ENCODE data around the gene KRTAP5-7.
"Not testable (repeated sequence)": the region's sequence is repeated elsewhere in the genome, so short reads cannot be mapped to it uniquely, and the experiment has no call there.

The KRTAP5-7 gene

GRCh38 chr11:71498091-71498490, 29.0 kb upstream of the KRTAP5-7 start:
- no peak for DNase-seq

GRCh38 chr11:71499125-71499524, 27.9 kb upstream of the KRTAP5-7 start:
- DNase-seq: no peak

- DNase-seq: no peak
Observed at GRCh38 chr11:71499546-71499945, 27.5 kb upstream of the KRTAP5-7 start.

- DNase-seq: no peak
Observed at GRCh38 chr11:71500601-71501021, 26.5 kb upstream of the KRTAP5-7 start.

- DNase-seq: no peak
Observed at GRCh38 chr11:71501071-71501985, 25.7 kb upstream of the KRTAP5-7 start.

GRCh38 chr11:71502026-71502425, 25.0 kb upstream of the KRTAP5-7 start:
- no peak for DNase-seq

GRCh38 chr11:71502871-71503435, 24.1 kb upstream of the KRTAP5-7 start:
- DNase-seq: no peak

- no peak for DNase-seq
Observed at GRCh38 chr11:71504531-71504930, 22.5 kb upstream of the KRTAP5-7 start.

GRCh38 chr11:71505001-71505400, 22.1 kb upstream of the KRTAP5-7 start:
- no peak for DNase-seq

- DNase-seq: no peak
Observed at GRCh38 chr11:71505781-71506180, 21.3 kb upstream of the KRTAP5-7 start.

GRCh38 chr11:71507102-71507501, 20.0 kb upstream of the KRTAP5-7 start:
- DNase-seq: no peak

GRCh38 chr11:71518506-71519471, 8.3 kb upstream of the KRTAP5-7 start:
- DNase-seq: no peak

GRCh38 chr11:71519546-71519945, 7.5 kb upstream of the KRTAP5-7 start:
- no peak for DNase-seq

GRCh38 chr11:71525188-71525937, 1.7 kb upstream of the KRTAP5-7 start:
- no peak for DNase-seq

GRCh38 chr11:71525938-71526495, 1.1 kb upstream of the KRTAP5-7 start:
- DNase-seq: no peak

GRCh38 chr11:71527576-71528210, 626 bp downstream of the KRTAP5-7 start:
- DNase-seq: no peak

GRCh38 chr11:71530602-71531001, 3.5 kb downstream of the KRTAP5-7 start:
- DNase-seq: no peak

- DNase-seq: no peak
Observed at GRCh38 chr11:71532036-71532610, 5.1 kb downstream of the KRTAP5-7 start.

GRCh38 chr11:71534711-71535608, 7.9 kb downstream of the KRTAP5-7 start:
- DNase-seq: not testable (repeated sequence)

GRCh38 chr11:71535825-71536224, 8.8 kb downstream of the KRTAP5-7 start:
- DNase-seq: no peak
